GM19023 (cell line): ENCODE results near the gene IL15RA.
"Not testable (repeated sequence)": the region's sequence is repeated elsewhere in the genome, so short reads cannot be mapped to it uniquely, and the experiment has no call there.

Experiments
- ATAC-seq: cut with Tn5 transposase; IDR thresholded peaks from one replicate; pipeline ENCODE4 v1.9.1; 2021; ENCODE audit warnings: mild to moderate bottlenecking, moderate library complexity; ENCODE audit not compliant: unreplicated experiment

The IL15RA gene

DNA sequence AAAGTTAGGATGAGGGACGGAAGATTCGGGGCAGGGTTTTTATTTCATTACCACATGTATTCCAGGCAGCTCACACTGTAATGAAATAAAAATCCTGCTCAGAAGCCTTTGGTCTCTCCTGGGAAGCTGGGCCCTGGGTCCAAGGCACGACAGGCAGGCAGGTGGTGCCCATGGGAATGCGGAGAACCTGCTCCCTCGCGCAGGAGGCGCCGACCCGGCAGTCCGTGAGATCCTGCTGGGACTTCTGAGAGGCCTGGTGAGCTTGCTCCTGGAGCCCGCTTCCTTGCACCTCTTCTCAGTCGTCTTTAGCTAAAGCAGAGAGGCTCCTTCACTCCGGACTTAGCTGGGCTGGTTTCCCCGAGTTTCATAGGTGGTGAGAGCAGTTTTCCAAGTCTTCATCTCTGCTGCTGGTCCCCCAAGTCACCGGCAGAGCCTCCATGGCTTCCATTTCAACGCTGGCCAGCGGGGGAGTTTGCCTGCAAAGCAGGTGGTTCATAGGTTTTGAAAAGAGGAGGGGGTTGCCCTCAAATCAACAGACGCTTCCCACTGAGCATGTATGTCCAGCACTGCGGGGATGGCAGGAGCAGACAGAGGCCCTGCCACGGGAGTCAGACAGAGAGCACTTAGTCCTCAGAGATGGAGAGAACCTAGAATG lies 24.5 kb downstream of the IL15RA start:
- ATAC-seq = no peak

DNA sequence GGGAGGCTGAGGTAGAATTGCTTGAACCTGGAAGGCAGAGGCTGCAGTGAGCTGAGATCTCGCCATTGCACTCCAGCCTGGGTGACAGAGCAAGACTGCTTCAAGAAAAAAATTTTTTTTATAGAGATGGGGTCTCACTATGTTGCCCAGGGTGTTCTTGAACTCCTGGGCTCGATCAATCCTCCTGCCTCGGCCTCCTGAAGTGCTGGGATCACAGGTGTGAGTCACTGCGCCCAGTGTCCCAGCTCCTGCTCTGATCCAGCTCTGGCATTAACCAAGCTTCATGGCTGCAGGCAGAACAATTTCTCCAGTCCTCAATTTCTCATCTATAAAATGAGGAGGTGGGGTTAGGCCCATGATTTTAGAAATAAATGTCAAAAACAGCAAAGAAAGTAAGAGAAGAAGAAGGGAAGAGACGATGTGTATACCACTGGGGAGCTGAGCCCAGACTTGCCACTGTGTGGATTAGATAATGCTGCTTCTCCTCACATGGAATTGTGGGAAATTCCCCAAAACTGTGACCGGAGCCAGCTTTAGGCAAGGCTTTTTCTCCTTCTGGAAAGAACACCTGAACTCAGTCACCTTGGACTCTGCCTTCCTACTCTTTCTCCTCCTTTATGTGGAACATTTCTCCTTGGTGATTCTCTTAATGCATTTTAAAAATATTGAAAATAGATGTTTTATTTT lies 25.5 kb downstream of the IL15RA start:
- ATAC-seq = no peak

- ATAC-seq = no peak
These were observed 26.1 kb downstream of the IL15RA start for GRCh38 chr10:5951167-5951711.

DNA sequence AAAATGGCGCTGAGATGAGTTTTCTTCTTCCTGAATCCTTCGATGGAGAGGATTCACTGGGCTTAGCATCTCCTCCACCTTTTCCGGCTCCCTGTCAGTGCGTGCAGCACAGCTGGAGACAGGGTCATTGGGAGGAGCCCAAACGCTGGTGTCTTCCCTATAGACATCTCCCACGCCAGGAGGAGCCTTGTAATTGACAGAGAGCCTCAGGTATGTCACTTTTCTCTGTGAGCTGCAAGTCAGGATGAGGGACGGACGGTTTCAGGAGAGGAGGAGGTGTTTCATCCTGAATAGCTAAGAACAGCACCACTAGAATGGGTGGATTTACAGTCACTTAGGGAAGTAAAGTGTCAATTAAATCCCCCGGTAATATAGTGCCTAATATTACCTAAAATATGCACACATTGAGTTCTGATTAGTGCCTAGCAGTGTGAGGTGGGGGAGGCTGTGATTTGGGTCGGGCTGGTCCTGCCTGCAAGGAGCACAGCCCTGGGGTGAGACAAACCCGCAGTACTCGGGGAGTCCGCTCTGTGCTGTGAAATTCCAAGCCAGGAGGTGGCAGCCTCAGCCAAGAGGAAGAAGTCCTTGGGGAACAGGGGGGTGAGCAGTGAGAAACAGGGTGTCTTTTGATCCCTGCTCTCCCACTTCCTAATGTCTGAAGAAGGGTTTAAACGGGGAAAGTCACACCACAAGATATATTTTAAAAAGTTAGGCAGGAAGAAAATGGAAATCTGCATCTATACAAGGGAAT lies 28.2 kb downstream of the IL15RA start:
- ATAC-seq = no peak

DNA sequence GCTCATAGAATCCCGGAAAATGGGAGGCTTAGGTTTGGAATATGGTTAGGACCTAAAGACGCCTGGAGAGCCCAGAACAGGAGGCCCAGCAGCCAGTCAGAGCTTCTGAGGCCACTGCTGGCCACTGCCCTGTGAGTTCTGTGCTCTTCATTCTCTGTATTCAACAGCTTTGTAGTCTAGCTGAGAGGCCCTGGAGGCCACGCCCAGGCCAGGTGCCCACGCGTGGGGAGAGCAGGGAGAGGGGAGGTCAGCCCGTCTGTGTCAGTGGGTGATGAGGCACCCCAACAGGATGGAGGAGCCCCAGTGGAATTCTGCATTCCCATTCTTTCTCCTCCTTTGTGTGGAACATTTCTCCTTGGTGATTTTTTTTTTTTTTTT lies 29.1 kb downstream of the IL15RA start:
- no peak for ATAC-seq

DNA sequence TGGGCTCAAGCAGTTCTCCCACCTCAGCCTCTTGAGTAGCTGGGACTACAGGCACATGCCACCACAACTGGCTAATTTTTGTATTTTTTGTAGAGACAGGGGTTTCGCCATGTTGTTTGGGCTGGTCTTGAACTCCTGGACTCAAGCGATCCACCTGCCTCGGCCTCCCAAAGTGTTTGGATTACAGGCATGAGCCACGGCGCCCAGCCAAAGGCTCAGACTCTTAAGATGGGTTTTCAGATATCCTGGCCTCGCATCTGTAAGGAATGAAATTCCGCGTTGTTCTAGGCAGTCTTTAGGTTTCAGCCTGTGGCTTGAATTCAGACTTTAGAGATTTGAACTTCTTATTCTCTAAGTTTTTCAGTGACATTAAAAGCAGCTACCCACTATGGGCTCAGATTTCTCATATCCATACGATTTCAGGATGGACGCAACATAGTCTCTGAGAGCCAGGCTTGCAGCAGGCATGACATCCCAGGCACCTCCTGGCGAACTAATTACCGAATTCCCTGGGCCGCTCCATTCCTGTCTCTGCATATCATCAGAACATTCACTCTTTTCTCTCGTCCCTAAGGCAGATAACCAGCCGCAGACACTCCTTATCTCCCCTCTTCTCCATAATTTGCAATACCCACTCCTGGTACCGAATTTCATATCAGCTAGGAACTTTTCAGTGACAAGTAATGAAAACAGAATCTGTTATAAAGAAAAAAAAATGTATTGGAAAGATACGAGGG lies 29.7 kb downstream of the IL15RA start:
- ATAC-seq = no peak

- ATAC-seq = no peak
These were observed 30.6 kb downstream of the IL15RA start for GRCh38 chr10:5946786-5947185.

DNA sequence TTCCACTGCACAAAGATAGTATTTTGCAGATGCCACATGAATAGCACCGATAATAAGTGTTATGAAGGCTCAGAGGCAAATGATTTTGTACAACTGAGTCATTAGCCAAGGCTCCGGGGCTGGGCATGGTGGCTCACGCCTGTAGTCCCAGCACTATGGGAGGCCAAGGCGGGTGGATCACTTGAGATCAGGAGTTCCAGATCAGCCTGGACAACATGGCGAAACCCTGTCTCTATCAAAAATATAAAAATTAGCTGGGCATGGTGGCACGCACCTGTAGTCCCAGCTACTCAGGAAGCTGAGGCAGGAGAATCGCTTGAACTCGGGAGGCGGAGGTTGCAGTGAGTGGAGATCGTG lies 30.9 kb downstream of the IL15RA start:
- ATAC-seq = not testable (repeated sequence)

GRCh38 chr10:5945561-5946418 lies 31.6 kb downstream of the IL15RA start:
- ATAC-seq = no peak

DNA sequence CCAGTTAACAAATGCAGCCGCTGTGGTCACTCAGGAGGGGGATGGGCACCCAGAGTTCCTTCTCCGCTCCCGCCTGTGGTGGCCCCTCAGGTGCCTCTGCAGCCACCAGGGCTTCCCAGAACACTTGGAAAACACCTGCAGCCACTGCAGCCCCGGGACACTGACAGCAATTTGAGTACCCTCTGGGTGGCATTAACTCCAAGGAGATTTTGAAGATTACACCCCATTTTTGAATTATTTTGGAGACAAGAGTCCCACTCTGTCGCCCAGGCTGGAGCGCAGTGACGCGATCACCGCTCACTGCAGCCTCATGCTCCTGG lies 32.2 kb downstream of the IL15RA start:
- ATAC-seq = no peak

DNA sequence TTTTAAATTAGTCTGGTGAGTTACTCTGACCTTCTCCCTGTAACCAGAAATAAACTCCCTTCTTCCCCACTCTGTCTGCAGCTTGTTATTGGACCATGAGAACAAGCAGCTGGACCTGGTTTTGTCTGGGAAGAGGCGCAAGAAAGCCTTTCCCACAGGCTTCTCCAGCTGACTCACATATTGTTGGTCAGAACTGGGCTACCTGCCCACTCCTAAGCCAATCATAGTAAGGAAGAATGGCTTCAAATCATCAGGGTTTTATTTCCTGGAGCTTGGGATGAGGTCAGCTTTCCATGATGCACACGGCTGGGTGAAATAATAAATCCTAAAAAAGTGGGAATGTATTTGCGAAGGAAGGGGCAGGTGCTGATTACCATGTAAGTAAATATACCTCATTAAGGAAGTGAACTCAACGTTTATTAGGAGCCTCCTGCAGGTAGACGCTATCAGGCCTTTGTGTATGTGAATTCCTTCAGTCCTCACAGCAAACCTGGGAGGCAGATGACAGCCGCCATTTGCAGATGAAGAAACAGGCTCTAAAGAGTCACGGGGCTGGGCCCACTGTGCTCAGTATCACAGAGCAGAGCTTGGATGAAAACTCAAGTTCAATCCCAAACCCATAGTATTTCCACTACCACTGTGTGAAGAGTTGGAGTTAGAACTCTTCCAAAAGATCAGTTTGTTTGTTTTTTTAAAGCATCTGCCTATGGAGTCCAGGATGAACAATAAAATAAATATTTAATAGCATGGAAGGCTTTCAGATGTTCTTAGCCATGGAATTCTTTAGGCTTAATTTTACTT lies 32.8 kb downstream of the IL15RA start:
- ATAC-seq = no peak

- no peak for ATAC-seq
These were observed 33.8 kb downstream of the IL15RA start for GRCh38 chr10:5943536-5943935.

DNA sequence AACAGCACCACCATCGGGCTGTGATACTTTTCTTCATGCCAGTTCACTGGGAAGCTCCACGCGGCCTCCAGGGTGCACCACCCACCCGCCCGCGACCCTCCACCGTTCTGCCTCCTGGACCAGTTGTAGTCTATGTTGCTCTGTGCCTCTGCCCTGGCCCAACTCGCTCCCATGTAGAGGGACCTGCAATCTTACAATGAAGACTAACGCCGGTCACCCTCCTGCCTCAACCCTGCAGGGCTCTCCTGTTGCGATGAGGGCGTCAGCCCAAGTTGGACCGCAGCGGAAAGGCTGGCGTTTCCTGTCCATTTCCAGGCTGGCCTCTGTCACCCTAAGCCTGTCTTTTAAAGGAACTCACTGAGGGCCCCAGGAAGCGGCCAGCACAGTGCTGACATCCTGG lies 34.9 kb downstream of the IL15RA start:
- no peak for ATAC-seq

GRCh38 chr10:5942001-5942400 lies 35.3 kb downstream of the IL15RA start:
- no peak for ATAC-seq

DNA sequence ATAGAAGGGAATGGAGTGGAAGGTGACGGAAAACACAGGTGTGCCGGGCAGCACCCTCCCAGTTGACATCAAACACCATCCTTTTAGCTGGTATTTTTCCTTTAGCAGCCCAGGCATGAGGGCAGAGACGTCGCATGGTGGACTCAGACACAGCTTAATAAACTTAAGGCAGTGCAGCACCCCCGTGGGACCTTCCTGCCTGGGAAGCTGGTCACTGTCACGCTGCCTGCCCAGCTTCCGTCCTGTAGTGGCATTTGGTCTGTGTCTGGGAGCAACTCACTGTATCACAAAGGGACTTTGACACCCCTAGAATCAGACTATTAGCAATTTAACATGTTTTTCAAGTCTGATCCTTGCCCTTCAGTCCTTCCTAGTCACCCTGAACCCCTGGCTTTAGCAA lies 35.8 kb downstream of the IL15RA start:
- no peak for ATAC-seq

- no peak for ATAC-seq
These were observed 36.5 kb downstream of the IL15RA start for GRCh38 chr10:5940807-5941218.

- ATAC-seq = no peak
These were observed 39.1 kb downstream of the IL15RA start for GRCh38 chr10:5938291-5938690.

DNA sequence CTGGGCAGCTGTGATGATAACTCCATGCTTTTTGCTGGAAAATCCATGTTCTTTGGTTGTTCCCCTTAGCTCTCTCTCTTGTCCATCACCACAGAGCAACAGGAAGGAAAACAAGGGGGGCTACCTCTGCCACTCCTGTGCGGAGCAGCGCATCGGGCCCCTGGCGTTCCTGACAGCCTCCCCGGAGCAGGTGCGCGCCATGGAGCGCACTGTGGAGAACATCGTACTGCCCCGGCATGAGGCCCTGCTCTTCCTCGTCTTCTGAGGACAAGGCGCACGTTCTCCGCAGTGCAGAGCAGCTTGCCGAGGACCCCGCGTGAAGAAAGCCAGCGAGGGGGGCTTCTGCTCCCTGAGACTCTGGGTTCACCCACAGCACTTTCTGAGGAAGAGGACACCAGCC lies 40.3 kb downstream of the IL15RA start:
- ATAC-seq = no peak

GRCh38 chr10:5935628-5936027 lies 41.7 kb downstream of the IL15RA start:
- no peak for ATAC-seq
